NB4 (cell line): ENCODE data around the gene NUP62.

Experiments
- DNase-seq: peaks from one replicate; pipeline ENCODE4 v3.0.0; 2010; ENCODE audit warnings: low read depth
- H3K4me3 ChIP-seq: one replicate; pipeline ENCODE4 v1.5.1; 2011; ENCODE audit warnings: mild to moderate bottlenecking, low read depth, low read length, moderate library complexity
- CTCF ChIP-seq: IDR thresholded peaks from one replicate; pipeline ENCODE4 v1.5.1; 2012; ENCODE audit warnings: low read depth, low read length
- MAX ChIP-seq: IDR thresholded peaks from 2 replicates; pipeline ENCODE4 v1.6.1; 2011; ENCODE audit warnings: low read depth, low read length
- MYC ChIP-seq: IDR thresholded peaks from 2 replicates; pipeline ENCODE4 v1.6.1; 2011; ENCODE audit warnings: low read depth, low read length
- POLR2A ChIP-seq: IDR thresholded peaks from 2 replicates; pipeline ENCODE4 v1.6.1; 2011; ENCODE audit warnings: mild to moderate bottlenecking; ENCODE audit not compliant: insufficient read length; ENCODE audit errors: extremely low read depth

NUP62 gene

GRCh38 chr19:49904136-49904535, 25.2 kb downstream of the NUP62 start:
- no peak for DNase-seq
- H3K4me3 ChIP-seq: no peak overlapping the region
- TF ChIP-seq MYC (no peak), POLR2A (no peak), MAX (no peak), CTCF (no peak)

GRCh38 chr19:49896863-49897621, 32.3 kb downstream of the NUP62 start, which contains the start of gene IL4I1:
Gene IL4I1, minus strand, starts transcription at chr19:49896887. Its CDS starts 727 bp downstream, at chr19:49896160.
- no peak within 1 kb of the TSS for H3K4me3 ChIP-seq
- peak; percentile 51 for DNase-seq
- TF ChIP-seq MAX: no peak
- no peak for TF ChIP-seq MYC
- no peak for TF ChIP-seq POLR2A
- TF ChIP-seq CTCF: no peak

- H3K4me3 ChIP-seq: no peak overlapping the region
- DNase-seq: no peak
- TF ChIP-seq CTCF (no peak), MYC (no peak), POLR2A (no peak), MAX (no peak)
Measured at GRCh38 chr19:49895566-49896297, 33.6 kb downstream of the NUP62 start.

GRCh38 chr19:49894879-49895565, 34.3 kb downstream of the NUP62 start:
- no peak for DNase-seq
- TF ChIP-seq MYC (no peak), MAX (no peak), POLR2A (no peak), CTCF (no peak)
- H3K4me3 ChIP-seq: no peak overlapping the region

GRCh38 chr19:49894011-49894664, 35.2 kb downstream of the NUP62 start:
- TF ChIP-seq CTCF (no peak), MAX (no peak), MYC (no peak), POLR2A (no peak)
- no peak overlapping the region for H3K4me3 ChIP-seq
- DNase-seq: no peak
